HL-60 (cell line): Measurements from ENCODE around the gene ST3GAL4.

Experiments
- DNase-seq, 2 experiments: peaks; one replicate each; pipeline ENCODE4 v3.0.0-alpha.2; 2010 to 2020; ENCODE audit warnings: low read depth in 1 of 2, low spot score in 1 of 2
- H3K27ac ChIP-seq: fragments of 250-450 bp; sonication (Bioruptor Pico); replicated peaks from 2 replicates; pipeline ENCODE4 v1.5.1; 2020; ENCODE audit warnings: mild to moderate bottlenecking, moderate library complexity
- H3K27me3 ChIP-seq: fragments of 250-450 bp; sonication (Bioruptor Pico); 2 replicates; pipeline ENCODE4 v1.5.1; 2021; ENCODE audit warnings: mild to moderate bottlenecking, moderate library complexity; ENCODE audit not compliant: insufficient read depth, poor library complexity, severe bottlenecking
- H3K4me3 ChIP-seq: replicated peaks from 2 replicates; pipeline ENCODE4 v1.5.1; 2011; ENCODE audit warnings: mild to moderate bottlenecking, control low read depth, low read length; ENCODE audit not compliant: insufficient read depth
- GABPA ChIP-seq: IDR thresholded peaks from 2 replicates; pipeline ENCODE4 v1.6.1; 2012; ENCODE audit warnings: low read depth
- POLR2AphosphoS5 ChIP-seq: IDR thresholded peaks from 2 replicates; pipeline ENCODE4 v1.6.1; 2012; ENCODE audit warnings: low read depth
- SPI1 ChIP-seq: IDR thresholded peaks from 2 replicates; pipeline ENCODE4 v1.6.1; 2012; ENCODE audit warnings: low read depth, mild to moderate bottlenecking, borderline replicate concordance
- TF ChIP-seq, protein P1 (sequence below): IDR thresholded peaks from one replicate; pipeline ENCODE4 v1.5.1; 2011; ENCODE audit warnings: low read length, control low read depth, inconsistent platforms; ENCODE audit not compliant: insufficient read depth
- TF ChIP-seq, protein P2 (sequence below): IDR thresholded peaks from 2 replicates; pipeline ENCODE4 v1.6.1; 2012; ENCODE audit warnings: low read depth; ENCODE audit not compliant: insufficient replicate concordance

The ST3GAL4 gene

DNA sequence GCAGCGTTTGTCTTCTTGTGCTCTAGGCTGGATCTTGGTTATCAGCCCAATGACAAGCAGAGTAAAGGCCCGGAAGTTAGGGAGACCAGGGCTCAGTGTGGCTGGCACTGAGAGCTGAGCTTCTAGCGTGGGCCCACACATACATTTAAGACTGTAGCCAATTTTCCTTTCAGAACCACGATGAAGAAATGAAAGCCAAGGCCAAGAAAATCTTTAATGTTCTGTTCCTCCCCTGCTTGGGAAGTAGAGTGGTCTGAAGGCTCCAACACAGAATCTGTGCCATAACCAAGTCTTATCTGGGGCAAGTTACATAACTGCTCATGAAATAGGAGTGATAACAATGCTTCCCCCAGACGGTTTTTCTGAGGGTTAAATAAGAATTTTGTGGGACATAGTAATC lies 4.7 kb upstream of the ST3GAL4 start:
- no peak overlapping the region for H3K4me3 ChIP-seq
- DNase-seq: no peak
- H3K27ac ChIP-seq: peak overlapping the region; percentile 97

DNA sequence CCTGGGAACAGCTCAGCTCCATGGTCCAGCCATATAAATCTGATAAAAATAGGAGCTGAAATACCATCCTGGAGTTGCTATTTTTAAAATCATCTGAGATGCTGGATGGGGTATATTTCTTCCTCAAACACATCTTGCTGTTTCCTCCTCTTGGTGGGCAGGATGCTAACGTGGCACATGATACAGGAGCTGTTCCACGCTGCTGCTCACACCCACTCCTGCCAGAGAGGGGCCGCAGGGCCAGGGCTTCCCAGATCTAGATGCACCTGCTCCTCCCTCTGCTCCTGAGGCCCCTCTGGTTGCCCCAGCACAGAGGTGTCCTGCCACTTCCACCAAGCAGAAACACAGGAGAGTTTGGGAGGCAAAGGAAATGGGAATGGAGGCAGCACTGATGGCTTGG lies 3.3 kb upstream of the ST3GAL4 start:
- DNase-seq: no peak
- TF ChIP-seq, protein P1, sequence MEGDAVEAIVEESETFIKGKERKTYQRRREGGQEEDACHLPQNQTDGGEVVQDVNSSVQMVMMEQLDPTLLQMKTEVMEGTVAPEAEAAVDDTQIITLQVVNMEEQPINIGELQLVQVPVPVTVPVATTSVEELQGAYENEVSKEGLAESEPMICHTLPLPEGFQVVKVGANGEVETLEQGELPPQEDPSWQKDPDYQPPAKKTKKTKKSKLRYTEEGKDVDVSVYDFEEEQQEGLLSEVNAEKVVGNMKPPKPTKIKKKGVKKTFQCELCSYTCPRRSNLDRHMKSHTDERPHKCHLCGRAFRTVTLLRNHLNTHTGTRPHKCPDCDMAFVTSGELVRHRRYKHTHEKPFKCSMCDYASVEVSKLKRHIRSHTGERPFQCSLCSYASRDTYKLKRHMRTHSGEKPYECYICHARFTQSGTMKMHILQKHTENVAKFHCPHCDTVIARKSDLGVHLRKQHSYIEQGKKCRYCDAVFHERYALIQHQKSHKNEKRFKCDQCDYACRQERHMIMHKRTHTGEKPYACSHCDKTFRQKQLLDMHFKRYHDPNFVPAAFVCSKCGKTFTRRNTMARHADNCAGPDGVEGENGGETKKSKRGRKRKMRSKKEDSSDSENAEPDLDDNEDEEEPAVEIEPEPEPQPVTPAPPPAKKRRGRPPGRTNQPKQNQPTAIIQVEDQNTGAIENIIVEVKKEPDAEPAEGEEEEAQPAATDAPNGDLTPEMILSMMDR: no peak
- TF ChIP-seq POLR2AphosphoS5: no peak
- no peak for TF ChIP-seq GABPA
- no peak for TF ChIP-seq SPI1
- TF ChIP-seq, protein P2, sequence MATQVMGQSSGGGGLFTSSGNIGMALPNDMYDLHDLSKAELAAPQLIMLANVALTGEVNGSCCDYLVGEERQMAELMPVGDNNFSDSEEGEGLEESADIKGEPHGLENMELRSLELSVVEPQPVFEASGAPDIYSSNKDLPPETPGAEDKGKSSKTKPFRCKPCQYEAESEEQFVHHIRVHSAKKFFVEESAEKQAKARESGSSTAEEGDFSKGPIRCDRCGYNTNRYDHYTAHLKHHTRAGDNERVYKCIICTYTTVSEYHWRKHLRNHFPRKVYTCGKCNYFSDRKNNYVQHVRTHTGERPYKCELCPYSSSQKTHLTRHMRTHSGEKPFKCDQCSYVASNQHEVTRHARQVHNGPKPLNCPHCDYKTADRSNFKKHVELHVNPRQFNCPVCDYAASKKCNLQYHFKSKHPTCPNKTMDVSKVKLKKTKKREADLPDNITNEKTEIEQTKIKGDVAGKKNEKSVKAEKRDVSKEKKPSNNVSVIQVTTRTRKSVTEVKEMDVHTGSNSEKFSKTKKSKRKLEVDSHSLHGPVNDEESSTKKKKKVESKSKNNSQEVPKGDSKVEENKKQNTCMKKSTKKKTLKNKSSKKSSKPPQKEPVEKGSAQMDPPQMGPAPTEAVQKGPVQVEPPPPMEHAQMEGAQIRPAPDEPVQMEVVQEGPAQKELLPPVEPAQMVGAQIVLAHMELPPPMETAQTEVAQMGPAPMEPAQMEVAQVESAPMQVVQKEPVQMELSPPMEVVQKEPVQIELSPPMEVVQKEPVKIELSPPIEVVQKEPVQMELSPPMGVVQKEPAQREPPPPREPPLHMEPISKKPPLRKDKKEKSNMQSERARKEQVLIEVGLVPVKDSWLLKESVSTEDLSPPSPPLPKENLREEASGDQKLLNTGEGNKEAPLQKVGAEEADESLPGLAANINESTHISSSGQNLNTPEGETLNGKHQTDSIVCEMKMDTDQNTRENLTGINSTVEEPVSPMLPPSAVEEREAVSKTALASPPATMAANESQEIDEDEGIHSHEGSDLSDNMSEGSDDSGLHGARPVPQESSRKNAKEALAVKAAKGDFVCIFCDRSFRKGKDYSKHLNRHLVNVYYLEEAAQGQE: no peak
- peak overlapping the region; percentile 97 for H3K27ac ChIP-seq
- H3K27me3 ChIP-seq: no peaks in the 10 kb centered on the region
- no peak overlapping the region for H3K4me3 ChIP-seq

More for the DNA sequence above, 4.7 kb upstream of the ST3GAL4 start:
- no peak for TF ChIP-seq SPI1
- no peak for TF ChIP-seq POLR2AphosphoS5
- TF ChIP-seq GABPA: no peak
- TF ChIP-seq, protein P1: no peak
- TF ChIP-seq, protein P2: no peak
- H3K27me3 ChIP-seq: no peaks in the 10 kb centered on the region

DNA sequence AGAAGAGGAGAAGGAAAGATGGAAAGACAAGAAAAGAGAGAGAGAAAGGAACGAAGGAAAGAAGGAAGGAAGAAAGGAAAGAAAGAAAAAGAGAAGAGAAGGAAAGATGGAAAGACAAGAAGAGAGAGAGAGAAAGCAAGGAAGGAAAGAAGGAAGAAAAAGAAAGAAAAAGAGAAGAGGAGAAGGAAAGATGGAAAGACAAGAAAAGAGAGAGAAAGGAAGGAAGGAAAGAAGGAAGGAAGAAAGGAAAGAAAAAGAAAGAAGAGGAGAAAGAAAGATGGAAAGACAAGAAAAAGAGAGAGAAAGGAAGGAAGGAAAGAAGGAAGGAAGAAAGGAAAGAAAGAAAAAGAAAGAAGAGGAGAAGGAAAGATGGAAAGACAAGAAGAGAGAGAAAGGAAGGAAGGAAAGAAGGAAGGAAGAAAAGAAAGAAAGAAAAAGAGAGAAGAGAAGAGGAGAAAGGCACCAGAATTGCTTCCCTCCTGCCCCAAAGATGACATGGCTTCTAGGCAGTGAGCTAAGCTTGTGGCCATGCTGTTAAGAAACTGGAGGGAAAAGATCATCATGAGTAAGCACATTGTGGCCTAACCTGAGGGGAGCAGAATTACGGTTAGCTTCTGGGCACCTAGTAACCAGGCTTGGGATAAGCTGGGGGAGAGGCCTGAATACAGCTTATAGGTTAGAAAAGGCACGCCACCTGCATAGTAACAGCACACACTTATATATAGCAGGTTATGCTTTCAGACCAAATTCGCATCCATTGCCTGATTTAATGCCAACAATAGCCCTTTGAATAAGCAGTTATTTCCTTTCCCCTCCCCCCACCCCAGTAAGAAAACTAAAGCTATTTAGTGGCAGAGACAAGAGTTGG lies 2.3 kb upstream of the ST3GAL4 start:
- peak overlapping the region; percentile 97 for H3K27ac ChIP-seq
- H3K4me3 ChIP-seq: peak overlapping the region; percentile 13
- peak; percentile 83 to 86 for DNase-seq
- no peak for TF ChIP-seq SPI1
- no peak; the same call in 1 of the 2 replicates for TF ChIP-seq POLR2AphosphoS5
- TF ChIP-seq, protein P1: no peak
- TF ChIP-seq, protein P2: no peak
- no peak for TF ChIP-seq GABPA
- H3K27me3 ChIP-seq: no peaks in the 10 kb centered on the region
